MCF 10A (cell line): Measurements from ENCODE around the gene CACNB4. TPM values are rescaled to one million over a fixed set of nuclear protein-coding genes. Genes with fewer than 3 reads are reported as not detected.

Experiments used
- BruUV-seq: library from RNA; stranded (reverse); fragments of 400-500 nt; replicated peaks from 2 replicates; lab custom pipeline; 2021; lab: Mats Ljungman, UMichigan
- CTCF ChIA-PET: fragments of 300-600 bp; sonication (Branson Sonifier 250); formaldehyde crosslinking; extraction: SDS; loops from one replicate; lab custom pipeline; 2021; ENCODE audit warnings: antibody characterized with exemption, inconsistent platforms; lab: Yijun Ruan, JAX
- POLR2A ChIA-PET: fragments of 300-600, 350-650 bp; sonication (Branson Sonifier 250); formaldehyde crosslinking; extraction: SDS; loops from one replicate; lab custom pipeline; 2020; ENCODE audit warnings: antibody characterized with exemption, inconsistent platforms; lab: Yijun Ruan, JAX
- DNase-seq: peaks from one replicate; pipeline ENCODE4 v3.0.0-alpha.2; 2018; ENCODE audit not compliant: unreplicated experiment
- H3K27ac Mint-ChIP-seq: one replicate; pipeline ENCODE4 v1.8.0; 2022; ENCODE audit warnings: mild to moderate bottlenecking, low read depth, mixed read lengths; ENCODE audit not compliant: unreplicated experiment
- H3K27me3 Mint-ChIP-seq: one replicate; pipeline ENCODE4 v1.8.0; 2022; ENCODE audit warnings: mixed read lengths; ENCODE audit not compliant: insufficient read depth, unreplicated experiment
- H3K36me3 Mint-ChIP-seq: one replicate; pipeline ENCODE4 v1.8.0; 2022; ENCODE audit warnings: mild to moderate bottlenecking, moderate library complexity, mixed read lengths; ENCODE audit not compliant: insufficient read depth, unreplicated experiment
- H3K4me1 Mint-ChIP-seq: one replicate; pipeline ENCODE4 v1.8.0; 2022; ENCODE audit warnings: mixed read lengths; ENCODE audit not compliant: insufficient read depth, unreplicated experiment
- H3K4me3 Mint-ChIP-seq: one replicate; pipeline ENCODE4 v1.8.0; 2022; ENCODE audit warnings: mild to moderate bottlenecking, moderate library complexity, mixed read lengths; ENCODE audit not compliant: unreplicated experiment
- H3K9me3 Mint-ChIP-seq: one replicate; pipeline ENCODE4 v1.8.0; 2022; ENCODE audit warnings: mixed read lengths; ENCODE audit not compliant: unreplicated experiment
- CTCF ChIP-seq: fragments of 200-600 bp; IDR thresholded peaks from one replicate; pipeline ENCODE4 v1.8.0; 2022; ENCODE audit warnings: antibody characterized with exemption, mild to moderate bottlenecking; ENCODE audit not compliant: unreplicated experiment
- intact Hi-C: fragments of 100-400 bp; cut with micrococcal nuclease; formaldehyde crosslinking; loops from 2 replicates; pipeline ENCODE4 v1.14.1; 2022
- total RNA-seq: library from RNA; stranded (reverse); gene quantifications from 2 replicates; pipeline ENCODE4 v1.2.3, GENCODE V29; 2022

CACNB4 gene
- total RNA-seq, 1 experiment from 2014 or later, result 0.49 TPM

GRCh38 chr2:151978709-151979108 lies 120.1 kb downstream of the CACNB4 start:
- H3K36me3 Mint-ChIP-seq, result no peaks in the 10 kb centered on the region
- TF ChIP-seq CTCF, result no peak
- no peak overlapping the region for H3K27ac Mint-ChIP-seq
- H3K9me3 Mint-ChIP-seq, result no peaks in the 10 kb centered on the region
- ChIA-PET CTCF (interaction anchor here (1.4 kb wide), 1 partner anchor 20 kb away, joined by 7 read pairs; no protein-coding TSS in a partner anchor), POLR2A (no interaction called here)
- H3K4me3 Mint-ChIP-seq, result no peak overlapping the region
- no peaks in the 10 kb centered on the region for H3K27me3 Mint-ChIP-seq
- intact Hi-C loops, result no loop called here
- no peak for DNase-seq
- no TSS peak for BruUV-seq
- H3K4me1 Mint-ChIP-seq, result peaks cover 11% of the 10 kb centered on the region

GRCh38 chr2:151977631-151978030 lies 121.2 kb downstream of the CACNB4 start:
- H3K4me3 Mint-ChIP-seq, result no peak overlapping the region
- no peak for TF ChIP-seq CTCF
- H3K27ac Mint-ChIP-seq, result no peak overlapping the region
- H3K4me1 Mint-ChIP-seq, result peaks cover 11% of the 10 kb centered on the region
- no peaks in the 10 kb centered on the region for H3K9me3 Mint-ChIP-seq
- ChIA-PET CTCF (interaction anchor here (1.0 to 1.3 kb wide), 2 partner anchors 10 to 32 kb away, joined by 3 read pairs; no protein-coding TSS in a partner anchor), POLR2A (interaction anchor here (0.6 kb wide), 1 partner anchor 459 kb away, joined by 3 read pairs; no protein-coding TSS in a partner anchor)
- no peaks in the 10 kb centered on the region for H3K27me3 Mint-ChIP-seq
- no TSS peak for BruUV-seq
- no peaks in the 10 kb centered on the region for H3K36me3 Mint-ChIP-seq
- DNase-seq, result no peak
- intact Hi-C loops, result no loop called here

GRCh38 chr2:151976945-151977353 lies 121.9 kb downstream of the CACNB4 start:
- intact Hi-C loops, result no loop called here
- H3K36me3 Mint-ChIP-seq, result no peaks in the 10 kb centered on the region
- no peak overlapping the region for H3K4me3 Mint-ChIP-seq
- no peak for DNase-seq
- ChIA-PET CTCF (interaction anchor here (0.5 to 1.3 kb wide), 4 partner anchors 9 to 259 kb away, joined by 3 to 4 read pairs (median 3); no protein-coding TSS in a partner anchor), POLR2A (interaction anchor here (0.6 kb wide), 1 partner anchor 741 kb away, joined by 3 read pairs; the partner anchor contains the start of gene PRPF40A)
- no peak overlapping the region for H3K27ac Mint-ChIP-seq
- H3K27me3 Mint-ChIP-seq, result no peaks in the 10 kb centered on the region
- peaks cover 11% of the 10 kb centered on the region for H3K4me1 Mint-ChIP-seq
- no TSS peak for BruUV-seq
- no peak for TF ChIP-seq CTCF
- H3K9me3 Mint-ChIP-seq, result no peaks in the 10 kb centered on the region

- Mint-ChIP-seq H3K27ac (no peak overlapping the region), H3K9me3 (no peaks in the 10 kb centered on the region), H3K4me3 (no peak overlapping the region), H3K36me3 (no peaks in the 10 kb centered on the region), H3K4me1 (peaks cover 11% of the 10 kb centered on the region), H3K27me3 (no peaks in the 10 kb centered on the region)
- POLR2A ChIA-PET, result interaction anchor here (0.6 kb wide), 1 partner anchor 742 kb away, joined by 3 read pairs; the partner anchor contains the start of gene PRPF40A
- intact Hi-C loops, result no loop called here
- DNase-seq, result no peak
- TF ChIP-seq CTCF, result no peak
- BruUV-seq, result no TSS peak
- CTCF ChIA-PET, result interaction anchor here (0.8 to 2.6 kb wide), 3 partner anchors 22 to 49 kb away, joined by 4 to 12 read pairs (median 4); no protein-coding TSS in a partner anchor
Observed at GRCh38 chr2:151975460-151976414, 123.1 kb downstream of the CACNB4 start.
